ENCODE measurements around the gene TMOD3. TPM values are rescaled to one million over a fixed set of nuclear protein-coding genes. Genes with fewer than 3 reads are reported as not detected.

TMOD3 gene
- total and polyA plus RNA-seq, 12 donors: 3.9 to 42.5 (median 22.4) TPM

DNA sequence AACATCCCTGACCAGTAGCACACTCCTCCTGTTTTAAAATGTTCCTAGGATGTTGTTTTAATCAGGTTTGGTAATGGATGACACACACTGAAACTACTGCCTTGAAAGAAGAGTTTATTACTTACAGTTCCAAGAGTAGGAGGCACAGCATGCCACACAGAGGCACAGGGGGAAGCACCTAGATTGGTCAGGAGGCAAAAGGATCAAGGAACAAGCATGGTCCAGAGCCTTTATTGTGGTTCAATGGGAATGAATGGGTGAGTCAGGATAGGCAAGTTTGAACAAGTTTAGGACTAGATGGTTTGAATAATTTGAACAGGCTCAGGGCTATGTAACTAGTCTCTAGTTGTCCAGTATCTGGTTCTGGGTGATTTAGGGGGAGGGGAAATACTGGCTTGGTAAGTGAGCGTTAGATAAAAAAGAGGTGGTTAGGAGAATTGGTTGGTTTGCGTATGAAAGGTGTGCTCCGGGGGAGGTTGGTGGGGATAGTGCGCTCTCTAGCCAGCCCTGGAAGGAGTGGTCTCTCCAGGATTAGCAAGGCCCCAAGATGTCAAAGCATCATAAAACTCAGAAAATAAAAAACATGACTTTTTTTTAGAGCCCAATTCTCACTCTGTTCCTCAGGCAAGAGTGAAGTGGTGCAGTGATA, 35.1 kb downstream of the TMOD3 start:
- intact Hi-C loops (cut with DNase I): no loop called here
- TF ChIP-seq POLR2A (IDR thresholded peaks at IDR 0.05): no peak
- TF ChIP-seq, protein P1, sequence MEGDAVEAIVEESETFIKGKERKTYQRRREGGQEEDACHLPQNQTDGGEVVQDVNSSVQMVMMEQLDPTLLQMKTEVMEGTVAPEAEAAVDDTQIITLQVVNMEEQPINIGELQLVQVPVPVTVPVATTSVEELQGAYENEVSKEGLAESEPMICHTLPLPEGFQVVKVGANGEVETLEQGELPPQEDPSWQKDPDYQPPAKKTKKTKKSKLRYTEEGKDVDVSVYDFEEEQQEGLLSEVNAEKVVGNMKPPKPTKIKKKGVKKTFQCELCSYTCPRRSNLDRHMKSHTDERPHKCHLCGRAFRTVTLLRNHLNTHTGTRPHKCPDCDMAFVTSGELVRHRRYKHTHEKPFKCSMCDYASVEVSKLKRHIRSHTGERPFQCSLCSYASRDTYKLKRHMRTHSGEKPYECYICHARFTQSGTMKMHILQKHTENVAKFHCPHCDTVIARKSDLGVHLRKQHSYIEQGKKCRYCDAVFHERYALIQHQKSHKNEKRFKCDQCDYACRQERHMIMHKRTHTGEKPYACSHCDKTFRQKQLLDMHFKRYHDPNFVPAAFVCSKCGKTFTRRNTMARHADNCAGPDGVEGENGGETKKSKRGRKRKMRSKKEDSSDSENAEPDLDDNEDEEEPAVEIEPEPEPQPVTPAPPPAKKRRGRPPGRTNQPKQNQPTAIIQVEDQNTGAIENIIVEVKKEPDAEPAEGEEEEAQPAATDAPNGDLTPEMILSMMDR (IDR thresholded peaks at IDR 0.05): no peak
- no peaks in the 10 kb centered on the region for H3K9me3 ChIP-seq (replicated peaks in 1 of 3)
- H3K4me3 ChIP-seq: no peak overlapping the region
- H3K36me3 ChIP-seq (replicated peaks in 1 of 2): peaks cover 0 to 13% of the 10 kb centered on the region in 2 donors
- DNase-seq: no peak
- no peaks in the 10 kb centered on the region for H3K27me3 ChIP-seq
- H3K4me1 ChIP-seq (replicated peaks in 1 of 2): peaks cover 0 to 7% of the 10 kb centered on the region in 2 donors
- no peak overlapping the region for H3K27ac ChIP-seq
- 96 to 98% (median 98%) methylated on average over 4 of the region's 4 CpGs for WGBS, 4 donors

DNA sequence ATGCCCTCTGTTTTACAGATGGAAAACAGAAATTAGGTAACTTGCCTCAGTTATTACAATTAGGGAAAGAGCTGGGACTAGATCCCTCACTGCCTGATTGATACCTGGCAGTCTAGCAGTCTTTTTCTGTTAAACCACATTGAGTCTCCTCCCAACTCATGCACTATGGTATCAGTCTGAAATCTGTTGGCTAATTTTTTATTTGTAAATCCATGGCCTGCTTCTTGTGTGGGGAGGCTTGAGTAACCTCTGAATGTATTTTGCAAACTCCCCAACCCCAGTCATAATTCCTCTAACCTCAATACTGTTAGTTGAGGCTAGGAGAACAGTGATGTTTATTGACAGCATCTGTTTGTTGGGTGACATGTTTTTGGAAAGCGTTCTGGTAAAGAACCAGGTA, 35.9 kb downstream of the TMOD3 start:
- Histone ChIP-seq H3K27me3 (no peaks in the 10 kb centered on the region), H3K36me3 (replicated peaks in 1 of 2) (peaks cover 0 to 13% of the 10 kb centered on the region in 2 donors), H3K27ac (no peak overlapping the region), H3K9me3 (replicated peaks in 1 of 3) (no peaks in the 10 kb centered on the region), H3K4me1 (replicated peaks in 1 of 2) (peaks cover 0 to 7% of the 10 kb centered on the region in 2 donors), H3K4me3 (no peak overlapping the region)
- WGBS, 4 donors: 46 to 88% (median 59%) methylated on average over 1 of the region's 1 CpG
- TF ChIP-seq, protein P1 (IDR thresholded peaks at IDR 0.05): no peak
- TF ChIP-seq POLR2A (IDR thresholded peaks at IDR 0.05): no peak
- intact Hi-C loops (cut with DNase I): no loop called here
- DNase-seq: no peak

DNA sequence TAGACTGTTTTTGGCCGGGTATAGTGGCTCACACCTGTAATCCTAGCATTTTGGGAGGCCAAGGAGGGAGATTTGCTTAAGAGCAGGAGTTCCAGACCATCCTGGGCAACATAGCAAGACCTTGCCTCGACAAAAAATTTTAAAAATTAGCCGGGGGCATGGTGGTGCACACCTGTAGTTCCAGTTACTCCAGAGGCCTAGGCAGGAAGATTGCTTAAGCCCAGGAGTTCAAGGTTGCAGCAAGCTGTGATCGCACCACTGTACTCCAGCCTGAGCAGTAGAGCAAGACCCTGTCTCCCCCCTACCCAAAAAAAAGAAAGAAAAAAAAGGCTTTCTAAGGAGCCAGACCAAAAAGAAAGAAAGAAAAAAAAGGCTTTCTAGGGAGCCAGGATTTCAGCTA, 36.7 kb downstream of the TMOD3 start:
- H3K4me3 ChIP-seq: no peak overlapping the region
- no peaks in the 10 kb centered on the region for H3K27me3 ChIP-seq
- no peak for DNase-seq
- no peak overlapping the region for H3K27ac ChIP-seq
- WGBS, 4 donors: 86 to 98% (median 93%) methylated on average over 4 of the region's 4 CpGs
- peaks cover 0 to 13% of the 10 kb centered on the region in 2 donors for H3K36me3 ChIP-seq (replicated peaks in 1 of 2)
- TF ChIP-seq, protein P1 (IDR thresholded peaks at IDR 0.05): no peak
- TF ChIP-seq POLR2A (IDR thresholded peaks at IDR 0.05): no peak
- H3K9me3 ChIP-seq (replicated peaks in 1 of 3): no peaks in the 10 kb centered on the region
- intact Hi-C loops (cut with DNase I): no loop called here
- peaks cover 0 to 7% of the 10 kb centered on the region in 2 donors for H3K4me1 ChIP-seq (replicated peaks in 1 of 2)

DNA sequence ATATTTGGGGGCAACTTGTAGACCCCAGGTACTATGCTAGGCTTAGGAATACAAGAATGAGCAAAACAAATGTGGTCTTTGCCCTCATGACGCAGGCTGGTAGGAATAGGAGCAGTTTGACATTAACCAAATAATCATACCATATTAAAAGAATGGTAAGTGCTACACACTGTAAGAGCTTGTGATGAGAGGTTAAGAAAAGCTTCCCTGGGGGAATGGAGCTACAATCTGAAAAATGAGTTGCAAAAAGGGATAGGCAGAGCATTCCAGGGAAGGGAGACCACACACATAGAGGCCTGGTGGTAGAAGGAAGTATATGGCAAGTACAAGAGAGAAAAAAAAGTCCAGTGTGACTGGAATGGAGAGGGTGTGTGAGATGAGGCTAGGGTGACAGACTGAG, 37.3 kb downstream of the TMOD3 start:
- Histone ChIP-seq H3K4me1 (replicated peaks in 1 of 2) (peaks cover 0 to 7% of the 10 kb centered on the region in 2 donors), H3K4me3 (no peak overlapping the region), H3K9me3 (replicated peaks in 1 of 3) (no peaks in the 10 kb centered on the region), H3K36me3 (replicated peaks in 1 of 2) (peaks cover 0 to 13% of the 10 kb centered on the region in 2 donors), H3K27me3 (no peaks in the 10 kb centered on the region), H3K27ac (no peak overlapping the region)
- DNase-seq: no peak
- 82 to 94% (median 91%) methylated on average over 1 of the region's 1 CpG for WGBS, 4 donors
- no peak for TF ChIP-seq POLR2A (IDR thresholded peaks at IDR 0.05)
- TF ChIP-seq, protein P1 (IDR thresholded peaks at IDR 0.05): no peak
- intact Hi-C loops (cut with DNase I): no loop called here
